ENCODE data around the gene IFI16.
A peak's percentile ranks its signal among the peaks of the same experiment; 100 is the strongest.

Gene IFI16

GRCh38 chr1:159066108-159066507 lies 56.4 kb downstream of the IFI16 start:
- DNase-seq, result no peak

GRCh38 chr1:159067699-159068621 lies 58.3 kb downstream of the IFI16 start:
- DNase-seq, result no peak

GRCh38 chr1:159068886-159069285 lies 59.2 kb downstream of the IFI16 start:
- no peak for DNase-seq

DNA sequence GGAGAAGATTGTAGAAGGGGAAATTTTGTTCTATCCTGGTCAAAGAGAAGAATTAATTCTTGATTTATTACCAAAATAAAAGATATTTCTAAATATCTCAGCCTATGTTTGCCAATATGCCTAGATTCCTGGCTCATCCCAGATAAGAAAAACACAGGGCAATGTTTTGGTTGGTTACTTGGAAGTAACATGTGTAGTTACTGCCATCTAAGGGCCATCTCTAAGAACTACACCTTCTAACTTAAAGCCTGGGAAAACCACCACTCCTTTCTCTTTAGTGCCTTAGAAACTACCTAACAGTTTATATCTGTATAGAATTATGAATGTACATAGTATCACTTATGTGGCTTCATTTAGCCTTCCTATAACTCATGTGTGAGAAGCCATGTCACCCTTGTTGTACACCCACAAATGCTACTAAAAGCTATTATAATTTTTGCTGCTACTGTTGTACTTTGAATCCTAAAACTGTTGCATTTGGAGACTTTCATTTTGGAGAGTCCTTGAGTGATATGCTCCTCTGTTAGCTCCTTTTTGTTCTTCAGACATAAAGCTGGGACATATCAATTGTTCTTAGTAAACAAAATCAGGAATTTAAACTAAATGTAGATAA lies 62.4 kb downstream of the IFI16 start:
- no peak for DNase-seq

DNA sequence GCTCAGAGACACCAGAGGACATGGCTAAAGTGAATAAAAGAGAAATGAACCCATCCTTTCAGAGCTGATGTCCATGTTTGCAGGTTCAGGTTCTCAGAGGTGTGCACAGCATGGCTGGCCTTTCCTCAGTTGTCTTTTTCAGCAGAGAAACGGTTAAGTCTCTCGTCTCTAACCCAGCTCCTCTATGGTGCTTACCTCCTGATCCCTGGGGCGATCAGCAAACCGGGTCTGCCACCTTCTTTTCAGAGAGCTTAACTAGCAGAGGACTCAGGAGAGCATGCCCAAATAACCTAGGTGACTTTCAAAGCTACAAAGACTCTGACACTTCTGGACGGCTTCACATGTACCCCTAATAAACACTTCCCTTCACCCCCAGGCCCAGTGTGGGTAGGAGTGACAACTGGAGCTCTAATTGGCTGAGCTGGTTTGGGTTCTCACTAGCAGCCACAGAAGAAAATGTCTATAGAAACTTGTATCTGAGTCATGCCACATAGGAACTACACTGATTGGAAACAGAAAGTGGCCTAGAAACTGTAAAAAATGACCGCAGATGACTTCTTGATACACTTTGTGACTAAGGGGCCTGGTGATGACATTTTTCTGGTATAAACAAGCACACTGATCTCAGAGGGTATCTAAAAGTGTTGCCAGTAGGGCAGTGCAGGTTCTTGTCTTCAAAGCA lies 66.9 kb downstream of the IFI16 start, which contains the start of gene AIM2:
Gene AIM2 (minus strand): TSS at position 329 of the 682 bp plus-strand sequence. CDS start 3,267 bp downstream, outside the sequence.
- peak; percentile 76 for DNase-seq

DNA sequence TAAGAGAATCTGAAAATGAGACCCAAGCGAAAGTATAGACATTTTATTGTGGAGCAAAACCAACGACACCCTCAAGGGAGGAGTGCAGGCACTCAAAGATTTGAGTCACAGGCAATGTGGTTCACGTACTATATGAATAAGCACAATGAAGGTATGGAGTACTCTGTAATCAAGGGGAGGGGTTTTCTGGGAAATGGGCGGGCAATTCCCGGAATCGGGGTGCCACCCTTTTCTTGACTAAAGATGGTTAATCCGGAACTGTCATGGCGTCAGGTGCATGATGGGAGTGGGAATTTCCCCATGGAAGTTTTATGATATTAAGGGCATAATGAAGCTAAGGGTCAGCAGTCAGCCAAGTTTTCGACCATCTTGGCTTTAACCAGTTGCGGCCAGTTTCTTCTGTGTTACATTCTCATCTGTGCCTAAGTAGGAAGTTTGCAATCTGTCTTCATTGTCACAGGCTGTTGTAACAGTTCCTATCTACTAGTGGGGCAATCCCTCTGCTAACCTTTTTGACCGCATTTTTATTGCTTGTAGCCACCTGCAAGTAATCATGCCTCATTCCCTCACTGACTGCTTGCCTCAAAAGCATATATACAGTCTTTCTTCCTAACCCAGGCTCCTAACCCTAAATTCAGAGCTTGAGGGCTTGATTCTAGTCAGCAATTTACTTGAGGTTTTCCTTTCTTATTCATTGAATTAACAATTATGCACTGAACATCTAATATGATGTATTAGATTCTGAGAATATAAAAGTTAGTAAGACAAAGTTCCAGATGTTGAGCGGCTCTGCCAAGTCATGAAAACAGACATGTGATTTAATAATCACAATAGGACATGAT lies 67.6 kb downstream of the IFI16 start:
- DNase-seq, result peak; percentile 98

DNA sequence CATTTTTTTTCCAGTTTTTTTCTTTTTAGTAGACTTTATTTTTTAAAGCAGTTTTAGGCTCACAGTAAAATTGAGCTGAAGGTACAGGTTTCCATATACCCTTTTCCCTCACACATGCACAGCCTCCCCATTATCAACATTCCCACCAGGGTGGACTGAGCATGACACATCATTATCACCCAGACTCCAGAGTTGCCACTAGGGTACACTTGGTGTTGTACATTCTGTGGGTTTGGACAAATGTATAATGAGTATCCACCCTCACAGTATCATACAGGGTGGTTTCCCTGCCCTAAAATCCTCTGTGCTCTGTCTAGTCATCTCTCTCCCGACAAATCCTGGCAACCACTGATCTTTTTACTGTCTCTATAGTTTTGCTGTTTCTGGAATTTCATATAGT lies 69.8 kb downstream of the IFI16 start:
- DNase-seq, result no peak

GRCh38 chr1:159081626-159082025 lies 71.9 kb downstream of the IFI16 start:
- DNase-seq, result no peak

DNA sequence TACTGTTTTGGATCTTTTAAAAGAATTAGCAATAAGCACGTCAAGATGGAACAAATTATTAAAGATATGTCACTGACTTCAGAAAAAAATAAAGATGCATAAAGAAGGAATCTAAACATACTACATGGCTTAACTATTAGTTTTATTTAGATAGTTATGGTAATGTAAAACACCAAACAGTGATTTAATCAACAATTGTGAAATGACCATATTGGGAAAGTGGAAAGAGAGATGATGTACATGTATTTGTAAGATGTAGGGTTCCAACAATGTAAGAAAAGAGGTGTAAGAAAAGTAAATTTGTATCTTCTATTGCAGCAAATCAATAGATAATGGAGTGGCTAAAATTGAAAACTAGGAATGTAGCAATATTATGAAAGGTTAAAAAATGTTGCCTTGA lies 73.3 kb downstream of the IFI16 start:
- no peak for DNase-seq

DNA sequence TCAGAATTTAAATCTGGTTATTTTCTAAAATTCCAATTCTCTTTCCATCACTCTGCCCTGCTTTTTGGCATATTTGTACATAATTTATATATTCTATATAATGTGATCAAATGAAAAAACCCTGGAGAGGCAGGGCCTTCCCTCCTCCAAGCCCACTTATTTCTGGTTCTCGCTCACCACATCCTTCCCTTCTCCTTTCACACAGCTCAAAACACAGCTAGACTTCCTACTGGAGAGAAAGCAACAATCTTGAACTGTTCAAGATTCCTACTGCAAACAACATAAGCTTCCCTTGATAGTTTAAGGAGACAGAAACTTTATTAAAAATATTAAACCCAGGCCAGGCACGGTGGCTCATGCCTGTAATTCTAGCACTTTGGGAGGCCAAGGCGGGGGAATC lies 74.4 kb downstream of the IFI16 start:
- no peak for DNase-seq

DNA sequence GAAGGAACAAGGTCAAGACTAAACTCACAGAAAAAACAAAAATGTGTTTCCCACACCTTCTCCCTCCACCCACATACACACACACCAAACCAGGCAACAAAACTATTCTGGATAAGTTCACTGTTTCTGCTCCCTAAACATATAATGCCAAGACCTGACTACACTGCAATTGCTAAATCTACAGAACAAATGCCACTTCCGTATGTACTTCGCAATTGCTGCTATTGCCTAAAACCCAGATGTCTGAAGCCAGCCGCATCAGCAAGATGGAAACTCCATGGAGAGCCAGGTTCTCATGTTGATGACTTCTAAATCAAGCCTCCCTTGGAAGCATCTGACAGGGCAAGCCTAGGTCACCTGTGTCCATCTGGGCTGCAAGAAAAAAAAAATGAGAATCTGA lies 75.2 kb downstream of the IFI16 start:
- DNase-seq, result no peak

DNA sequence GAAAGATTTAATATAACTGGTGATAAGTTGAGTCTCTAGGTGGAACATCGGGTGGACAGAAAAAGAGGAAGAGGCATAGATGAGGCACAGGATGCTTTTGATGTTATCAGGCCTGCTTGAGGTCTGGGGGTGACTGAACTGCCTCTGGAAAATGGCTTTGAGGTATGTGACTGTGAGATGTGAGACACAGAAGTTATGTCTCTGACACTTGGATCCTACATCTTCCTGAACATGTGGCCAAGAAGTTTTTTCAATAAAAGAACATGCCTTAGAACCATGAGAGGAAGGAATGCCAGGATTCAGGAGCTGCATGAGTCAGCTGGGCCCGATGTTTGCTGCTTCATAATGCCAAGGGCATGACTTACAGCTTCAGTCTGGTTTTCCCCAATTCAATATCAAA lies 78.3 kb downstream of the IFI16 start:
- DNase-seq, result no peak

DNA sequence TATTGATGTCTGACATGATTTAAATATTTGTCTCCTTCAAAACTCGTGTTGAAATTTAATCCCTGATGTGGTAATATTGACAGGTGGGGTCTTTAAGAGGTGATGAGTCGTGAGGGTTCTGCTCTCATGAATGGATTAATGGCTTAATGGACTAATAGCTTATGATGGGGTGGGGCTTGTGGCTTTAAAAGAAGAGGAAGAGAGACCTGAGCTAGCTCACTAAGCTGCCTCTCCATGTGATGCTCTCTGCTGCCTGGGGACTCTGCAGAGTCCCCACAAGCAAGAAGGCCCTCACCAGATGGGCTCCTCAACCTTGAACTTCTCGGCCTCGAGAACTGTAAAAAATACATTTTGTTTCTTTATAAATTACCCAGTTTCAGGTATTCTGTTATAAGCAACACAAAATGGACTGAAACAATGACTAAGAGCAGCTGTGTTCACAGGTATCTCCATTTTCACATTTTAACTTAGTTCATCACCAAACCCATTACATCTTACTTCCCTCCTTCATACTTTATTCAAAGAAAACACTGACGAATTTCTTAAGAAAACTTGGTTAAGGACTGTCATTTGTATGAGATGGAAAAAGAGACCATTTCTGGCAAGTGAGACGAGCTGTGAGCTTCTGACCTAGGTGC lies 79.0 kb downstream of the IFI16 start:
- DNase-seq, result no peak

GRCh38 chr1:159089184-159089791 lies 79.6 kb downstream of the IFI16 start:
- DNase-seq, result no peak

GRCh38 chr1:159090286-159091179 lies 80.8 kb downstream of the IFI16 start:
- DNase-seq, result no peak

DNA sequence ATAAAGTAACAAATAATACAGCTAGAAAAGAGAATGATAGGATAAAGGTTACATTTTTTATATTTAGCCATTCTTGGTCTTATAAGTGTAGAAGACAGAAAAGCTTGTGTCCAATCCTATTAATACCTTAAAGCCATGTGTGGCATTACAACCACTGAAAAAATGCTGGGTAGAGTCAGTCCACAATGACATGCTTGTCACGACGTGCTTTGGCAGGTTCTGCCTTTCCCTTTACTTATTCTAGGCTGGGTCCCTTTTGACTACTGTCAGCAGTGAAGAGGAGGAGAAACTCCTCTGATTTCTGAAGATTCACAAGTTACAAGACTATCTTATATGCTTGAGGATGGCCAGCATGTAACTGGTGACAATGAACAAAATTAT lies 81.5 kb downstream of the IFI16 start:
- no peak for DNase-seq

DNA sequence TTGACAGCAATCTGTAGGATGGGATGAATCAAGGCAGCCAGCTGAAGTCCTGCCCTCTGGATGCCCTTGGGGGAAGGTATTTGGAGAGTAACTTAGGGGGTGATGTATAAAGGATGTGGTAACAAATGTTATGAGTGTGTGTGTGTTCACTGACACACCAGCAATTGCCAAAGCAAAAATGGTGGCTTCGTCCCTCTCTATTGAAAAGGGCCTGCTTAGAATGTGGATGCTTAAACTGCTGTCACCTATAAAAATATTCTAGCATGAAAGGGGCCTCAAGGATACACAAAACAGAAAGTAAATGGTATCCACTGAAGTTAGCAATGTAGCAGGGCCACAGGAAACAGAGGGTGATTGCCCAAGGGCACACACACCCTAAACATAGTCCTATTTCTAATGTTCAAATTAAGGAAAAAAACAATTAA lies 81.9 kb downstream of the IFI16 start:
- no peak for DNase-seq

DNA sequence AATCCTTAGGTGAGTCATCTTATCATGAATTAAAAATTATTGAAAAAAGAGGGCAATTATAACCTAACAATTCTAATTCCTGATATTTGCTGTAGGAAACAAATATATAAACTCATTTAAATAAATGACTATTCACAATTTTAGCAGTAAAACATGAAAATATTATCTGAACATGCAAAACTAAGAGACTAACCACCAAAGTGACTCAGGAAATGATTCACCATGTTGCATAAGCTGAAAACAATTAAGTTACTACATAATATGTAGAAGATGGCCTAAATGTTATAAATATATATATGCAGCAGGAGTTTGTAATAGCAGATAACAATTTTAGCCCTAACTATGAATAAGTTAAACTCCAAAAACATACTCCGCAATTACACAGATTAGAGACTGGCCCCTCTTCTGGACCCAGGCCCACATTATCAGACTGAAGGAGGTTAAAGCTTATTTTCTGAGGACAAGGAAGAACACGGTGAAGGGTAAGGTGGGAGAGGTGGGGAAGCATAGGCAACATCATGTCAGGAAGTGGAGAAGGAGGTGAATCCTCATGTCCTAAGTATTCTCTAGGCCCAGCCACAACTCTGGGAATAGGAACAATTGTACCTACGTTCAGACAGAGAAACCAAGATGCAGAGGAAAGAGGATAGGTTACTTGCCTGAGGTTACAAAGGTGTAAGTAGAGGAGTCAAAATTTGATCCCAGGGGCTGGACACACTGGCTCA lies 82.5 kb downstream of the IFI16 start:
- no peak for DNase-seq

DNA sequence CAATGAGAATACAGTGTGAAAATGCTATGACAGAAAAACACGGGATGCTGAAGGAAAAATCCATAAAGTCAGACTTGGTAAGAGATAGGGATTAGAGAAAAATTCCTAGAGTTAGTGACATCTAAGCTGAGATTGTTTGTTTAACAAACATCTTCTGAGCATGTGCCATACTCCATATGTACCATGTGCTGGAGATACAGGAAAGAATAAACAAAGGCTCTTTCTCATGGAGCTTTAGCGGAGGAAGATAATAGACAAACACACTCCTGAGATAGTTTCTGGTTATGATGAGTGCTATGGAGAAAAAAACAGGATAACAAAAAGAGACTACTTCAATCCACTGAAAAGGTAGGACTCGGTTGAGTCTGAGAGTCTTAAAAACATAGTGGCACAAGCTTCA lies 88.9 kb downstream of the IFI16 start:
- no peak for DNase-seq

GRCh38 chr1:159100589-159100988 lies 90.9 kb downstream of the IFI16 start:
- DNase-seq, result no peak
